Measurements from ENCODE around the gene KRI1. TPM values are rescaled to one million over a fixed set of nuclear protein-coding genes. Genes with fewer than 3 reads are reported as not detected.

KRI1 gene
- polyA plus RNA-seq, 3 donors, result 3.9 to 21.0 (median 6.1) TPM

DNA sequence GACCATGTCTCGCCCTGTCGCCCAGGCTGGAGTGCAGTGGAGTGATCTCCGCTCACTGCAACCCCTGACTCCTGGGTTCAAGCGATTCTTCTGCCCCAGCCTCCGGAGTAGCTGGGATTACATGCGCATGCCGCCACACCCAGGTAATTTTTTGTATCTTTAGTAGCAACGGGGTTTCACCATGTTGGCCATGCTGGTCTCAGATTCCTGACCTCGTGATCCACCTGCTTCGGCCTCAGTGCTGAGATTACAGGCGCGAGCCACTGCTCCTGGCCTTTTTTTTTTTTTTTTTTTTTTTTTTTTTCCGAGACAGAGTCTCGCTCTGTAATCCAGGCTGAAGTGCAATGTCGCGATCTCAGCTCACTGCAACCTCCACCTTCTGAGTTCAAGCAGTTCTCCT, 57.8 kb downstream of the KRI1 start:
- H3K9me3 ChIP-seq (replicated peaks in 1 of 2; ENCODE audit: control insufficient read depth in 1 of 2, insufficient read depth in 1 of 2, low read length in 2 of 2), result no peaks in the 10 kb centered on the region
- no peak overlapping the region for H3K4me2 ChIP-seq (replicated peaks; ENCODE audit: extremely low read depth, low read length, poor library complexity, severe bottlenecking)
- Mint-ChIP-seq H3K27me3 (ENCODE audit: low read depth in 3 of 3) (peaks cover 4 to 9% (median 5%) of the 10 kb centered on the region in 3 donors), H3K36me3 (peaks cover 0 to 2% of the 10 kb centered on the region in 2 donors), H3K9me3 (peaks cover 0 to 5% (median 0%) of the 10 kb centered on the region in 7 donors), H3K4me1 (peaks cover 22% of the 10 kb centered on the region), H3K4me3 (peak overlapping the region in 1 of 2 donors; percentile 16), H3K27ac (no peak overlapping the region)
- H3K36me3 ChIP-seq (replicated peaks in 1 of 2; ENCODE audit: control insufficient read depth in 1 of 2, insufficient read depth in 2 of 2, low read length in 2 of 2), result no peaks in the 10 kb centered on the region
- no peak for DNase-seq
- no peaks in the 10 kb centered on the region for H4K20me1 ChIP-seq (ENCODE audit: insufficient read depth, low read length)
- intact Hi-C loops (cut with micrococcal nuclease), result loop anchor here (5.0 to 10.0 kb wide), 3 partner anchors 54 to 573 kb away; partner anchors contain the start of gene OLFM2 (in 1 of the 2)
- H3K9ac ChIP-seq (ENCODE audit: insufficient read depth, low read length, poor library complexity, severe bottlenecking), result no peak overlapping the region
- H3K79me2 ChIP-seq (ENCODE audit: insufficient read depth, low read length), result peaks cover 7% of the 10 kb centered on the region
- TF ChIP-seq, protein P1, sequence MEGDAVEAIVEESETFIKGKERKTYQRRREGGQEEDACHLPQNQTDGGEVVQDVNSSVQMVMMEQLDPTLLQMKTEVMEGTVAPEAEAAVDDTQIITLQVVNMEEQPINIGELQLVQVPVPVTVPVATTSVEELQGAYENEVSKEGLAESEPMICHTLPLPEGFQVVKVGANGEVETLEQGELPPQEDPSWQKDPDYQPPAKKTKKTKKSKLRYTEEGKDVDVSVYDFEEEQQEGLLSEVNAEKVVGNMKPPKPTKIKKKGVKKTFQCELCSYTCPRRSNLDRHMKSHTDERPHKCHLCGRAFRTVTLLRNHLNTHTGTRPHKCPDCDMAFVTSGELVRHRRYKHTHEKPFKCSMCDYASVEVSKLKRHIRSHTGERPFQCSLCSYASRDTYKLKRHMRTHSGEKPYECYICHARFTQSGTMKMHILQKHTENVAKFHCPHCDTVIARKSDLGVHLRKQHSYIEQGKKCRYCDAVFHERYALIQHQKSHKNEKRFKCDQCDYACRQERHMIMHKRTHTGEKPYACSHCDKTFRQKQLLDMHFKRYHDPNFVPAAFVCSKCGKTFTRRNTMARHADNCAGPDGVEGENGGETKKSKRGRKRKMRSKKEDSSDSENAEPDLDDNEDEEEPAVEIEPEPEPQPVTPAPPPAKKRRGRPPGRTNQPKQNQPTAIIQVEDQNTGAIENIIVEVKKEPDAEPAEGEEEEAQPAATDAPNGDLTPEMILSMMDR (IDR thresholded peaks at IDR 0.05), result no peak
- no peak overlapping the region for H2AFZ ChIP-seq (ENCODE audit: insufficient read depth, low read depth, low read length, poor library complexity, severe bottlenecking)
- peaks cover 19 to 22% of the 10 kb centered on the region in 2 donors for H3K4me1 ChIP-seq (ENCODE audit: control insufficient read depth in 1 of 2, insufficient read depth in 2 of 2, low read length in 2 of 2)
- no peak overlapping the region for H3K27ac ChIP-seq (ENCODE audit: low read depth in 1 of 2, low read length in 2 of 2)
- peaks cover 3% of the 10 kb centered on the region in 2 donors for H3K27me3 ChIP-seq (ENCODE audit: control insufficient read depth in 2 of 2, insufficient read depth in 2 of 2, low read length in 2 of 2)
- H3K4me3 ChIP-seq (replicated peaks in 1 of 3; ENCODE audit: low read depth in 2 of 3, low read length in 3 of 3), result no peak overlapping the region
- WGBS (ENCODE audit: insufficient coverage), result 98% methylated on average over 11 of the region's 16 CpGs

- Mint-ChIP-seq H3K27ac (peak overlapping the region in 2 of 7 donors; percentile 7 to 25), H3K4me3 (no peak overlapping the region), H3K9me3 (no peaks in the 10 kb centered on the region), H3K36me3 (no peaks in the 10 kb centered on the region), H3K27me3 (ENCODE audit: low read depth in 3 of 3) (peaks cover 2% of the 10 kb centered on the region in 3 donors), H3K4me1 (peaks cover 18% of the 10 kb centered on the region)
- Histone ChIP-seq H3K27me3 (ENCODE audit: control insufficient read depth in 2 of 2, insufficient read depth in 2 of 2, low read length in 2 of 2) (no peaks in the 10 kb centered on the region), H3K4me1 (ENCODE audit: control insufficient read depth in 1 of 2, insufficient read depth in 2 of 2, low read length in 2 of 2) (peaks cover 18 to 28% of the 10 kb centered on the region in 2 donors), H3K4me3 (replicated peaks in 1 of 3; ENCODE audit: low read depth in 2 of 3, low read length in 3 of 3) (no peak overlapping the region), H3K4me2 (replicated peaks; ENCODE audit: extremely low read depth, low read length, poor library complexity, severe bottlenecking) (peak overlapping the region; percentile 31), H3K9ac (ENCODE audit: insufficient read depth, low read length, poor library complexity, severe bottlenecking) (no peak overlapping the region), H3K79me2 (ENCODE audit: insufficient read depth, low read length) (peaks cover 25% of the 10 kb centered on the region), H3K27ac (ENCODE audit: low read depth in 1 of 2, low read length in 2 of 2) (no peak overlapping the region), H3K9me3 (replicated peaks in 1 of 2; ENCODE audit: control insufficient read depth in 1 of 2, insufficient read depth in 1 of 2, low read length in 2 of 2) (no peaks in the 10 kb centered on the region), H2AFZ (ENCODE audit: insufficient read depth, low read depth, low read length, poor library complexity, severe bottlenecking) (peak overlapping the region; percentile 5), H4K20me1 (ENCODE audit: insufficient read depth, low read length) (no peaks in the 10 kb centered on the region), H3K36me3 (replicated peaks in 1 of 2; ENCODE audit: control insufficient read depth in 1 of 2, insufficient read depth in 2 of 2, low read length in 2 of 2) (no peaks in the 10 kb centered on the region)
- WGBS (ENCODE audit: insufficient coverage), result 15% methylated on average over 11 of the region's 17 CpGs
- intact Hi-C loops (cut with micrococcal nuclease), result loop anchor here (5.0 to 10.0 kb wide), 3 partner anchors 57 to 571 kb away; partner anchors contain the start of gene OLFM2 (in 1 of the 2)
- peak; percentile 60 to 73 (median 63) for DNase-seq
- TF ChIP-seq, protein P1 (IDR thresholded peaks at IDR 0.05), result peak; percentile 87
Measured at GRCh38 chr19:10505583-10506229, 60.1 kb downstream of the KRI1 start.

Small RNAs within 50 kb of the gene (small RNA-seq; reads per million reads assigned to genes)
- gene MIR1238 (ENCODE audit: insufficient read length, low read depth), result not detected
- gene RNU7-140P (ENCODE audit: insufficient read length, low read depth), result not detected

Other genes starting within 250 kb of the KRI1 start
- 1 to 10 TPM; 5.5 to 6.8 (median 6.7) TPM for gene FDX2, start 250.0 kb downstream of the KRI1 start, polyA plus RNA-seq
- gene RAVER1, start 232.5 kb downstream of the KRI1 start, polyA plus RNA-seq, result 10 to 100 TPM in 1 of 3 donors, 1 to 10 TPM in 2; 6.0 to 20.7 (median 9.0) TPM
- 100 to 1,000 TPM; 189 to 234 (median 198) TPM for gene ICAM3, start 226.4 kb downstream of the KRI1 start, polyA plus RNA-seq
- 100 to 1,000 TPM in 2 of 3 donors, 10 to 100 TPM in 1; 82.9 to 441 (median 113) TPM for gene TYK2, start 185.4 kb downstream of the KRI1 start, polyA plus RNA-seq
- 100 to 1,000 TPM in 1 of 3 donors, 10 to 100 TPM in 2; 49.3 to 575 (median 54.9) TPM for gene CDC37, start 162.5 kb downstream of the KRI1 start, polyA plus RNA-seq
- gene PDE4A, start 145.5 kb downstream of the KRI1 start, polyA plus RNA-seq, result 10 to 100 TPM in 1 of 3 donors, 1 to 10 TPM in 2; 4.7 to 14.8 (median 5.8) TPM
- 10 to 100 TPM; 26.0 to 32.6 (median 26.1) TPM for gene KEAP1, start 62.7 kb downstream of the KRI1 start, polyA plus RNA-seq
- under 1 TPM in 2 of 3 donors, not detected in 1; 0.18 to 0.46 TPM for gene S1PR5, start 48.6 kb downstream of the KRI1 start, polyA plus RNA-seq
- 10 to 100 TPM; 10.7 to 52.8 (median 11.9) TPM for gene ATG4D, start 22.1 kb downstream of the KRI1 start, polyA plus RNA-seq
- 100 to 1,000 TPM; 115 to 166 (median 130) TPM for gene CDKN2D, start 3.0 kb upstream of the KRI1 start, polyA plus RNA-seq
- gene AP1M2, start 21.3 kb upstream of the KRI1 start, polyA plus RNA-seq, result under 1 TPM in 1 of 3 donors, not detected in 2; 0.36 TPM
- gene SLC44A2, start 59.5 kb upstream of the KRI1 start, polyA plus RNA-seq, result 10 to 100 TPM; 43.5 to 95.9 (median 69.4) TPM
- gene ILF3, start 88.3 kb upstream of the KRI1 start, polyA plus RNA-seq, result 100 to 1,000 TPM in 1 of 3 donors, 10 to 100 TPM in 2; 34.4 to 189 (median 48.1) TPM
- gene QTRT1, start 135.4 kb upstream of the KRI1 start, polyA plus RNA-seq, result 10 to 100 TPM in 2 of 3 donors, 1 to 10 TPM in 1; 9.9 to 29.6 (median 12.3) TPM
- gene DNM2, start 152.1 kb upstream of the KRI1 start, polyA plus RNA-seq, result 100 to 1,000 TPM in 1 of 3 donors, 10 to 100 TPM in 2; 53.0 to 186 (median 69.5) TPM

All from CD14-positive monocyte (primary cell).